Activated naive CD4-positive, alpha-beta T cell treated with anti-CD3 and anti-CD28 coated beads for 36 hours (primary cell): Measurements from ENCODE around the gene KRT2. TPM values are rescaled to one million over a fixed set of nuclear protein-coding genes. Genes with fewer than 3 reads are reported as not detected.

Experiments
- CTCF ChIA-PET: fragments of 350-600 bp; sonication (Branson Sonifier 250); formaldehyde crosslinking; loops from one replicate; lab custom pipeline; 2021; ENCODE audit warnings: antibody characterized with exemption; lab: Charles Lee
- DNase-seq: peaks from one replicate; pipeline ENCODE4 v3.0.0-alpha.2; 2020
- H3K27ac Mint-ChIP-seq: one replicate; pipeline ENCODE4 v1.8.0; 2021; ENCODE audit warnings: mild to moderate bottlenecking, mixed read lengths
- H3K27me3 Mint-ChIP-seq: one replicate; pipeline ENCODE4 v1.8.0; 2021; ENCODE audit warnings: low read depth, mixed read lengths
- H3K36me3 Mint-ChIP-seq: one replicate; pipeline ENCODE4 v1.8.0; 2021; ENCODE audit warnings: low read depth, mixed read lengths
- H3K4me1 Mint-ChIP-seq: one replicate; pipeline ENCODE4 v1.8.0; 2021; ENCODE audit warnings: low read depth, mixed read lengths
- H3K4me3 Mint-ChIP-seq: one replicate; pipeline ENCODE4 v1.8.0; 2021; ENCODE audit warnings: mild to moderate bottlenecking, moderate library complexity, mixed read lengths
- H3K9me3 Mint-ChIP-seq: one replicate; pipeline ENCODE4 v1.8.0; 2021; ENCODE audit warnings: mixed read lengths
- intact Hi-C: fragments of 100-400 bp; cut with micrococcal nuclease; formaldehyde crosslinking; loops from one replicate; pipeline ENCODE4 v1.15.1; 2023
- total RNA-seq, 2 experiments: library from RNA; stranded (reverse); gene quantifications; one replicate each; pipeline ENCODE4 v1.2.3, GENCODE V29; 2021

Gene KRT2
- total RNA-seq, 2 experiments from 2014 or later = not detected

DNA sequence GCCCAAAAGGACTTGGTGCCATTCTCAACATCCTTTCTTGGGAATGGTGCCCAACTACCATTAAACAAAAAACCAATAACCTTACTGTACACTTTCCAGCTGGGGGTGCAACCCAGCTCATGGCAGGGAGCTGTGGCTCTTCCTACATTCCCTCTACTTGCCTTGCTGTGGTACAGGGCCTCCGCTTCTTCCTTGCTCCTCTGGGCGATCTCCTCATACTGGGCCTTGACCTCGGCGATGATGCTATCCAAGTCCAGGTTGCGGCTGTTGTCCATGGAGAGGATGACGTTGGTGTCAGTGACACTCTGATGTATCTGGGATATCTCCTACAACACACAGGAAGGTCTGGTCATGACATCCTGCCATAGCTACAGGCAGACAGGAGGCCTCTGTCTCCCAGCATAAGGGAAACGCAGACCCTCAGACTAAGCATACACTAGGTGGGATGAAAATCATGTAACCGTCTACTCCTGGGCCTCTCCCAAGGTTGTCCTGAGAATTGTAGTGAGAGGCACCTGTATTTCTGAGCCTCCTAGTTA lies 3.9 kb downstream of the KRT2 start:
- H3K36me3 Mint-ChIP-seq = no peaks in the 10 kb centered on the region
- CTCF ChIA-PET = interaction anchor here (0.5 to 0.9 kb wide), 2 partner anchors 223 to 227 kb away, joined by 3 read pairs; no protein-coding TSS in a partner anchor
- no peaks in the 10 kb centered on the region for H3K27me3 Mint-ChIP-seq
- no peak for DNase-seq
- no peaks in the 10 kb centered on the region for H3K9me3 Mint-ChIP-seq
- intact Hi-C loops = no loop called here
- no peak overlapping the region for H3K4me3 Mint-ChIP-seq
- H3K4me1 Mint-ChIP-seq = peaks cover 70% of the 10 kb centered on the region
- H3K27ac Mint-ChIP-seq = no peak overlapping the region

GRCh38 chr12:52647601-52648000 lies 4.4 kb downstream of the KRT2 start:
- CTCF ChIA-PET = interaction anchor here (0.5 to 0.9 kb wide), 2 partner anchors 223 to 227 kb away, joined by 3 read pairs; no protein-coding TSS in a partner anchor
- DNase-seq = no peak
- Mint-ChIP-seq H3K9me3 (no peaks in the 10 kb centered on the region), H3K4me1 (peaks cover 74% of the 10 kb centered on the region), H3K27ac (no peak overlapping the region), H3K27me3 (no peaks in the 10 kb centered on the region), H3K4me3 (no peak overlapping the region), H3K36me3 (no peaks in the 10 kb centered on the region)
- intact Hi-C loops = no loop called here

DNA sequence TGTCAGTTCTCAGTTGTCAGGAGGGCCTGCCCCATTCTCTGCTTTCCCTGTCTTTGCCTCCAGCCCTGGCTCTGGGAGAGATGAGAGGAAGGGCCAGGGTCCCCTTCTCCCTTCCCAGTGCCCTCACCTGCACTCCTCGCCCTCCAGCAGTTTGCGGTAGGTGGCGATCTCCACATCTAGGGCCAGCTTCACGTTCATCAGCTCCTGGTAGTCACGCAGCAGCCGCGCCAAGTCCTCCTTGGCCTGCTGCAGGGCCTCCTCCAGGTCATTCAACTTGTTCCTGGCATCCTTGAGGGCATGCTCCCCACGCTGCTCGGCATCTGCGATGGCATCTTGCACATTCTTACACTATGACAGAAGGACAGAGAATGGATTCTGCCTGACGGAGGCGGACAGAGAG lies 5.4 kb downstream of the KRT2 start:
- Mint-ChIP-seq H3K9me3 (no peaks in the 10 kb centered on the region), H3K36me3 (no peaks in the 10 kb centered on the region), H3K27ac (no peak overlapping the region), H3K27me3 (no peaks in the 10 kb centered on the region), H3K4me1 (peaks cover 84% of the 10 kb centered on the region), H3K4me3 (no peak overlapping the region)
- no peak for DNase-seq
- intact Hi-C loops = no loop called here
- CTCF ChIA-PET = no interaction called here

GRCh38 chr12:52645982-52646381 lies 6.0 kb downstream of the KRT2 start:
- Mint-ChIP-seq H3K4me1 (peaks cover 90% of the 10 kb centered on the region), H3K27ac (peak overlapping the region; percentile 70), H3K9me3 (no peaks in the 10 kb centered on the region), H3K4me3 (no peak overlapping the region), H3K36me3 (no peaks in the 10 kb centered on the region), H3K27me3 (no peaks in the 10 kb centered on the region)
- intact Hi-C loops = no loop called here
- CTCF ChIA-PET = interaction anchor here (0.6 kb wide), 1 partner anchor 854 kb away, joined by 3 read pairs; no protein-coding TSS in a partner anchor
- no peak for DNase-seq

- CTCF ChIA-PET = no interaction called here
- DNase-seq = peak; percentile 45
- intact Hi-C loops = no loop called here
- Mint-ChIP-seq H3K4me3 (no peak overlapping the region), H3K27me3 (no peaks in the 10 kb centered on the region), H3K4me1 (peaks cover 93% of the 10 kb centered on the region), H3K9me3 (no peaks in the 10 kb centered on the region), H3K36me3 (no peaks in the 10 kb centered on the region), H3K27ac (peak overlapping the region; percentile 70)
These were observed 6.8 kb downstream of the KRT2 start for GRCh38 chr12:52645120-52645761.

DNA sequence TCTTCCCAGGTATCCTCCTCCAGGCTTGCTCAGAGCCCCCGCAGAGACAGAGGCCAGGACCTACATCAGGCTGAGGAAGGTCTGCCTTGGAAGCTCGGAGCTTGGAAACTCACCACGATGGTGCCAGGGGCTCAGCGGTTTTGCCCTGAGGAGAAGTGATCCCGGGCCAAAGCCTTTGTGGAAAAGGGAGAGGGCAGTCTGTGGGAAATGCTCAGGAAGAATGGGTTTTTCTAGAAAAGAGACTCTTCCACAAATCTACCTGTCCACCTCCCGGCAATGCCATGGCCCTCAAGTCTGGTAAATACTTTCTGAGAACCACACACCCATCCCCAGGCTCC lies 8.0 kb downstream of the KRT2 start:
- no peaks in the 10 kb centered on the region for H3K9me3 Mint-ChIP-seq
- H3K27ac Mint-ChIP-seq = no peak overlapping the region
- no peak overlapping the region for H3K4me3 Mint-ChIP-seq
- no peaks in the 10 kb centered on the region for H3K36me3 Mint-ChIP-seq
- no peaks in the 10 kb centered on the region for H3K27me3 Mint-ChIP-seq
- intact Hi-C loops = no loop called here
- CTCF ChIA-PET = no interaction called here
- DNase-seq = no peak
- peaks cover 83% of the 10 kb centered on the region for H3K4me1 Mint-ChIP-seq

- intact Hi-C loops = no loop called here
- Mint-ChIP-seq H3K9me3 (no peaks in the 10 kb centered on the region), H3K4me3 (no peak overlapping the region), H3K4me1 (peaks cover 78% of the 10 kb centered on the region), H3K27ac (no peak overlapping the region), H3K36me3 (no peaks in the 10 kb centered on the region), H3K27me3 (no peaks in the 10 kb centered on the region)
- no peak for DNase-seq
- CTCF ChIA-PET = interaction anchor here (0.9 kb wide), 1 partner anchor 47 kb away, joined by 3 read pairs; no protein-coding TSS in a partner anchor
These were observed 8.6 kb downstream of the KRT2 start for GRCh38 chr12:52643233-52644077.

- H3K27ac Mint-ChIP-seq = no peak overlapping the region
- CTCF ChIA-PET = interaction anchor here (0.6 to 1.2 kb wide), 2 partner anchors 21 to 238 kb away, joined by 4 to 5 read pairs; no protein-coding TSS in a partner anchor
These were observed 10.5 kb downstream of the KRT2 start for GRCh38 chr12:52641468-52641867.

DNA sequence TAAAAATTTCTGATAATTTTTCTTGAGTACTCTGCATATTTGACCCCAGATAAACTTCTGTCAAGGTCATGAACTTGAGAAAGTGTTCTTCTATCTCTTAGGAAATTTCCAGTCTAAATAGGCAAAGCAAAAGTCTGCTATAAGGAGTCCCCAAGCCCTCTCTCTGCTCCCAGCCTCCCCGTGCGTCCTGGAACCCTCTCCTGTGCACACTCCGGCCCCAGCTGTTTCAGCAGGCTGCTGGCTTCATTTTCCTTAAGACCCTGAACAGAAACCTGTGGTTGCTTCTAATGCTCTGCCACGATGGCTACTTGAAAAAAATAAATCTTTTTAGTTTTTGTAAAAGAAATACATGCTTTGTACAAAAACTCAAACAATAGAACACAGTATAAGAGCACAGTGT lies 14.7 kb downstream of the KRT2 start:
- H3K27ac Mint-ChIP-seq = no peak overlapping the region
- DNase-seq = no peak
- no peaks in the 10 kb centered on the region for H3K36me3 Mint-ChIP-seq
- H3K4me1 Mint-ChIP-seq = peaks cover 47% of the 10 kb centered on the region
- CTCF ChIA-PET = no interaction called here
- no peaks in the 10 kb centered on the region for H3K9me3 Mint-ChIP-seq
- H3K27me3 Mint-ChIP-seq = no peaks in the 10 kb centered on the region
- no peak overlapping the region for H3K4me3 Mint-ChIP-seq
- intact Hi-C loops = no loop called here

More at GRCh38 chr12:52641468-52641867, 10.5 kb downstream of the KRT2 start:
- Mint-ChIP-seq H3K4me3 (no peak overlapping the region), H3K4me1 (peaks cover 58% of the 10 kb centered on the region), H3K9me3 (no peaks in the 10 kb centered on the region), H3K36me3 (no peaks in the 10 kb centered on the region), H3K27me3 (no peaks in the 10 kb centered on the region)
- intact Hi-C loops = no loop called here
- DNase-seq = no peak

DNA sequence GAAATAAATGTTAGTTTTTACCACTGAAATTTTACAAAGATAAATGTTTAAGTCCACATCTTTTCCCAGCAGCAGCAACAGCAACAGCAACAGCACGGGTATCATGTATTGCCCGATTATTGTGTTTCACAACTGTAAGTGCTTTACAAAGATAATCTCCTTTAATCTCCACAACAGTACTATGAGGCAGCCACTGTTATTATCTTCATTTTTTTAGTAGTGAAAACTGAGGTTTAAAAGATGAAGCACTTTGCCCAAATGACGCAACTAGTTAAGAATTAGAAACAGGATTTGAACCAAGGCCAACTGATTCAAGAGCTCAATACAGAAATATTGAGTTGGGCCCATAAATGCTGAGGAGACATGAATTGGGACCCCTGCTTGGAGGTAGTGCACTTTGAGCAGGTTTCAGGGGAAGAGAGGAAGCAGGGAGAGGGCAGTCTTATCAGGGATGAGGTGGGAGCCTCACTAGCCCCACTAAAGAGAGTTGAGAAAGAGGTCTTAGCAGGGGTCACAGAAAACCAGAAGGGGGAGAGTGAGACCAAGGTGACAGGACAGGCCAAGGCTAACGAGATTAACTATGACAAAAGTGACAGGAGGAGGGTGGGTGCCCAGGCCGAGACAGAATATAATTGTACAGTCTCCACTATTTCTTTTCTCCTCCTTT lies 15.3 kb downstream of the KRT2 start:
- Mint-ChIP-seq H3K4me3 (no peak overlapping the region), H3K27ac (no peak overlapping the region), H3K36me3 (no peaks in the 10 kb centered on the region), H3K27me3 (no peaks in the 10 kb centered on the region), H3K4me1 (peaks cover 47% of the 10 kb centered on the region), H3K9me3 (no peaks in the 10 kb centered on the region)
- CTCF ChIA-PET = no interaction called here
- intact Hi-C loops = no loop called here
- no peak for DNase-seq

GRCh38 chr12:52636189-52636588 lies 15.8 kb downstream of the KRT2 start:
- Mint-ChIP-seq H3K27me3 (no peaks in the 10 kb centered on the region), H3K9me3 (no peaks in the 10 kb centered on the region), H3K27ac (no peak overlapping the region), H3K4me3 (no peak overlapping the region), H3K36me3 (no peaks in the 10 kb centered on the region), H3K4me1 (peaks cover 47% of the 10 kb centered on the region)
- intact Hi-C loops = no loop called here
- CTCF ChIA-PET = interaction anchor here (0.8 kb wide), 1 partner anchor 127 kb away, joined by 3 read pairs; no protein-coding TSS in a partner anchor
- no peak for DNase-seq
